Kasumi-1 (cell line): ENCODE data around the gene MARK3.
A peak's percentile ranks its signal among the peaks of the same experiment; 100 is the strongest.

ENCODE experiments used
- DNase-seq, 2 experiments: peaks; one replicate each; lab custom pipeline; 2025; lab: John Stamatoyannopoulos, UW

MARK3 gene

GRCh38 chr14:103538291-103539055, 153.3 kb downstream of the MARK3 start:
- no peak for DNase-seq

- no peak for DNase-seq
Observed at GRCh38 chr14:103539056-103539825, 154.0 kb downstream of the MARK3 start.

- no peak for DNase-seq
Observed at GRCh38 chr14:103540821-103541708, 155.8 kb downstream of the MARK3 start.

GRCh38 chr14:103541709-103542604, 156.7 kb downstream of the MARK3 start:
- no peak for DNase-seq

- no peak for DNase-seq
Observed at GRCh38 chr14:103542605-103543088, 157.4 kb downstream of the MARK3 start.

GRCh38 chr14:103543140-103543539, 157.9 kb downstream of the MARK3 start:
- DNase-seq = no peak

GRCh38 chr14:103543721-103544387, 158.6 kb downstream of the MARK3 start:
- DNase-seq = no peak

- no peak for DNase-seq
Observed at GRCh38 chr14:103544388-103545218, 159.4 kb downstream of the MARK3 start.

GRCh38 chr14:103545219-103545914, 160.2 kb downstream of the MARK3 start:
- no peak for DNase-seq

GRCh38 chr14:103545915-103546651, 160.9 kb downstream of the MARK3 start:
- no peak for DNase-seq

GRCh38 chr14:103546652-103547454, 161.6 kb downstream of the MARK3 start:
- peak; percentile 22 to 45 for DNase-seq

- no peak for DNase-seq
Observed at GRCh38 chr14:103547455-103547940, 162.3 kb downstream of the MARK3 start.

GRCh38 chr14:103547941-103548462, 162.8 kb downstream of the MARK3 start:
- DNase-seq = no peak

GRCh38 chr14:103548463-103549351, 163.5 kb downstream of the MARK3 start:
- DNase-seq = no peak

- DNase-seq = no peak
Observed at GRCh38 chr14:103549361-103550311, 164.4 kb downstream of the MARK3 start.
